PFSK-1 (cell line): ENCODE data around the gene DOHH.

ENCODE experiments used
- FOXP2 ChIP-seq: optimal IDR thresholded peaks from 2 replicates; pipeline ENCODE3; 2011; ENCODE audit warnings: borderline replicate concordance, control low read depth, inconsistent platforms; ENCODE audit not compliant: insufficient read depth; ENCODE audit errors: extremely low read length, extremely low read depth
- POLR2AphosphoS5 ChIP-seq: IDR thresholded peaks from 2 replicates; pipeline ENCODE4 v1.6.1; 2012; ENCODE audit warnings: low read depth, mild to moderate bottlenecking, control low read depth, low read length, moderate library complexity
- REST ChIP-seq, 2 experiments: IDR thresholded peaks; 2 replicates each; pipeline versions ENCODE4 v1.6.1 to v1.8.0; 2011 to 2012; ENCODE audit warnings: low read depth in 2 of 2, low read length in 2 of 2, control low read depth in 1 of 2, inconsistent platforms in 1 of 2, mild to moderate bottlenecking in 1 of 2, moderate library complexity in 1 of 2; ENCODE audit not compliant: insufficient read depth in 1 of 2
- SIN3A ChIP-seq: IDR thresholded peaks from 2 replicates; pipeline ENCODE4 v1.6.1; 2012; ENCODE audit warnings: mild to moderate bottlenecking, low read length, moderate library complexity, borderline replicate concordance; ENCODE audit not compliant: insufficient read depth
- TAF1 ChIP-seq: IDR thresholded peaks from 2 replicates; pipeline ENCODE4 v1.6.1; 2012; ENCODE audit warnings: low read length, control low read depth, borderline replicate concordance; ENCODE audit not compliant: insufficient read depth

The DOHH gene

GRCh38 chr19:3479834-3480215, 20.6 kb downstream of the DOHH start:
- TF ChIP-seq REST (IDR thresholded peaks at IDR 0.05; ENCODE audit: insufficient read depth in 1 of 2, low read depth in 2 of 2, low read length in 2 of 2): no peak
- no peak for TF ChIP-seq FOXP2
- TF ChIP-seq POLR2AphosphoS5: no peak

GRCh38 chr19:3479177-3479833, 21.2 kb downstream of the DOHH start:
- TF ChIP-seq TAF1 (no peak), FOXP2 (no peak), POLR2AphosphoS5 (no peak), REST (IDR thresholded peaks at IDR 0.05; ENCODE audit: insufficient read depth in 1 of 2, low read depth in 2 of 2, low read length in 2 of 2) (no peak), SIN3A (no peak)

GRCh38 chr19:3478409-3479176, 21.9 kb downstream of the DOHH start:
- TF ChIP-seq REST (IDR thresholded peaks at IDR 0.05; ENCODE audit: insufficient read depth in 1 of 2, low read depth in 2 of 2, low read length in 2 of 2) (no peak), TAF1 (no peak), SIN3A (no peak), FOXP2 (no peak), POLR2AphosphoS5 (no peak)

GRCh38 chr19:3477951-3478350, 22.5 kb downstream of the DOHH start:
- TF ChIP-seq REST (IDR thresholded peaks at IDR 0.05; ENCODE audit: insufficient read depth in 1 of 2, low read depth in 2 of 2, low read length in 2 of 2): no peak
- TF ChIP-seq TAF1: no peak
- TF ChIP-seq POLR2AphosphoS5: no peak
- TF ChIP-seq FOXP2: no peak
- TF ChIP-seq SIN3A: no peak

GRCh38 chr19:3477506-3477905, 23.0 kb downstream of the DOHH start:
- TF ChIP-seq SIN3A (no peak), TAF1 (no peak), REST (IDR thresholded peaks at IDR 0.05; ENCODE audit: insufficient read depth in 1 of 2, low read depth in 2 of 2, low read length in 2 of 2) (no peak), FOXP2 (no peak), POLR2AphosphoS5 (no peak)
